GM23248 (cell line): Measurements from ENCODE around the gene TFAP2E.

Experiments used
- EZH2 ChIP-seq: fragments of 200-600 bp; sonication (generic); IDR thresholded peaks from 2 replicates; pipeline ENCODE4 v1.6.1; 2018; ENCODE audit warnings: antibody characterized with exemption, mild to moderate bottlenecking; ENCODE audit not compliant: insufficient read depth, poor library complexity, severe bottlenecking
- EZH2phosphoT487 ChIP-seq: fragments of 200-600 bp; sonication (generic); IDR thresholded peaks from 2 replicates; pipeline ENCODE4 v1.6.1; 2018; ENCODE audit warnings: antibody characterized with exemption, moderate library complexity, mild to moderate bottlenecking, low read depth; ENCODE audit not compliant: insufficient read depth

DNA sequence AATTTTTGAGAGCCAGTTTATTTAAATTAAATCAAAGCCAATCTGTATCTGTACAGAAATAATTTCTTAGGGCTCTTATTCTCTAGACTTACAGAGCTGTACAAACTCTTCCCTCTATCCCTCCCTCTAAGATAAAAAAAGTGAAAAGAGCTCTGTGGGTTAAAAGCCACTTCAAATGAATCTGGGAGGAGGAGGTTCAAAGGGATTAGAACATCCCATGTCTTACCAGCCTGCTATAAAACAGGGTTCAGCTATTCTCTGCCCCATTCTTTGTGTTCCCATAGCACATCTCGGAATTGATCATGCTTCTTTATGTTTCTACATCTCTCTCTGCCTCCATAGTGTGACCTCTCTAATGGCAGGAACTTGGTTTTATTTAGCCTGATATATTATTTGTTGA, 35.3 kb upstream of the TFAP2E start:
- TF ChIP-seq EZH2phosphoT487 (no peak), EZH2 (no peak)
